ENCODE results near the gene GPHA2. TPM values are rescaled to one million over a fixed set of nuclear protein-coding genes. Genes with fewer than 3 reads are reported as not detected.
"Not testable (repeated sequence)": the region's sequence is repeated elsewhere in the genome, so short reads cannot be mapped to it uniquely, and the experiment has no call there.

The GPHA2 gene, protein sequence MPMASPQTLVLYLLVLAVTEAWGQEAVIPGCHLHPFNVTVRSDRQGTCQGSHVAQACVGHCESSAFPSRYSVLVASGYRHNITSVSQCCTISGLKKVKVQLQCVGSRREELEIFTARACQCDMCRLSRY
- total RNA-seq (2014; rRNA removed; shearing (Covaris generic)), result 0.53 TPM in 1 of 2 replicates, not detected in the other
- polyA plus RNA-seq (2015; cell fraction: cytosol; rRNA removed), result not detected in 2 replicates
- polyA plus RNA-seq (2015; cell fraction: nucleus; rRNA removed), result not detected in 2 replicates

DNA sequence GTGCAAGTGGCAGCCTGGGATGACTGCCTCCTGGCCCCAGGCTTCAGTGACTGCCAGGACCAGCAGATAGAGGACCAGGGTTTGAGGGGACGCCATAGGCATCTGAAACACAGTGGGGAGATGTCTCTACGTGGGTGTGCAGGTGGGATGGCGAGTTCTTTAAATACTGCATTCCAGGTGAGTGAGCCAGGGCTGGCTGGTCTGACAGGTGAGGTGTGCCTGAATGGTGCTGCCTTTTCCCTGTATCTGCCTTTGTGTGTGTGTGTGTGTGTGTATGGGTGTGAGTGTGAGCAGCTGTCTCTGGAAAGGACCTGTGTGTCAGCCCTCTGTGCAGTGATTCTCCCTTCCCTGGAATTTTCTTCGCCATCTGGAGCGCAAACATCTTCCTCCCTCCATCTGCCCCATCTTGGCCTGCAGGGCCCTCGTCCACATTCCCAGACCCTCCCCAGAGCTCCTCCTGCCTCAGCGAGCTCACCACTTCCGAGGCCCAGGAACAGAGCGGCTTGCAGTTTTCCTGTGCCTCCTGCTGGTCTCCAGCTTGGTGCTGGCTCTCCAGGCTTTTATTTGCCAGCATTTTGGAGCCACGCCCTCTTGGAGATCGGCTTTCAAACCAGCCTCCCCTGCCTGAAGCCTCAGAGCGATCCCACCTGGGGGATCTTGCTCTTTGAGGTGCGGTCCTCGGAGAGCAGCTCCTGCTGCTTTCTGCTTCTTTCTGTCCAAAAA, at the start of gene GPHA2:
Gene GPHA2, minus strand, starts transcription at position 535 of the 723 bp plus-strand sequence. Its CDS starts 433 bp downstream, at position 102.
- DNase-seq (ENCODE audit: low read depth), result no peak

DNA sequence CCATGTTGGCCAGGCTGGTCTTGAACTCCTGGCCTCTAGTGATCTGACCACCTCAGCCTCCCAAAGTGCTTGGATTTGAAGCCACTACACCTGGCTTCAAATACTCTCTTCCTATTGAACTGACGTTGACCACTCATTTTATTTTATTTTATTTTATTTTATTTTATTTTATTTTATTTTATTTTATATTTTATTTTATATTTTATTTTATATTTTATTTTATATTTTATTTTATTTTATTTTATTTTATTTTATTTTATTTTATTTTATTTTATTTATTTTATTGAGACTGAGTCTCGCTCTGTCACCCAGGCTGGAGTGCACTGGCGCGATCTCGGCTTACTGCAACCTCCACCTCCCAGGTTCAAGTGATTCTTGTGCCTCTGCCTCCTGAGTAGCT, 47.6 kb upstream of the GPHA2 start:
- not testable (repeated sequence) for DNase-seq (ENCODE audit: low read depth)

DNA sequence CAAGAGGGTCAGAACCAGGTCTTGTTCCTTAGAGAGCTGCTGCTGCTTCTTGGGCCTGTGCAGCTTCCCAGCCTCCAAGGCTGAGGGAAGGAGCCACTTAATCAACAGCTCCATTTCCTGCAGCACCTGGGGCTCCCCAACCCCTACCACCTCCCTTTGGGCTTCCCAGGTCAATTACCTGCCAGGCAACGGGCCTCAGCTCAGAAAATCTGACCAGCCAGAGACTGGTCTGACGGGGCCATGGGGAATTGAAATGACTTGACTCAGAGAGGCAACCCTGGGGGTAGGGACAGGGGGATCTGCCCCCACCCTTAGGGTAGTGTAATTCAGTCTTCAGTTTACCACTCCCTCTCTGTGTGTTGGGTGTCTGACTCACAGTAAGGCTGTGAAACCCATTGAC, 41.0 kb upstream of the GPHA2 start:
- DNase-seq (ENCODE audit: low read depth), result no peak

DNA sequence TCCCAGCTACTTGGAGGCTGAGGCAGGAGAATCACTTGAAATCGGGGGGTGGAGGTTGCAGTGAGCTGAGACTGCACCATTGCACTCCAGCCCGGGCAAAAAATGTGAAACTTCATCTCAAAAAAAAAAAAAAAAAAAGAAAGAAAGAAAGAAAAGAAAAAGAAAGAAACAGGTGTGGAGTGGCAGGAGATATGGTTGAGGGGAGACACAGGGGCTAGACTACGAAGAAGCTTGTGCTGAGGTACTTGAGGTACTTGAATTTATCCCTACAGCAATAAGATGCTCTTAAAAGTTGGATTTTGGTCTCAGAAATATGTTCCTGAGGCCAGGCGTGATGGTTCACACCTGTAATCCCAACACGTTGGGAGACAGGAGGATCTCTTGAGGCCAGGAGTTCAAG, 38.4 kb upstream of the GPHA2 start:
- DNase-seq (ENCODE audit: low read depth), result no peak

DNA sequence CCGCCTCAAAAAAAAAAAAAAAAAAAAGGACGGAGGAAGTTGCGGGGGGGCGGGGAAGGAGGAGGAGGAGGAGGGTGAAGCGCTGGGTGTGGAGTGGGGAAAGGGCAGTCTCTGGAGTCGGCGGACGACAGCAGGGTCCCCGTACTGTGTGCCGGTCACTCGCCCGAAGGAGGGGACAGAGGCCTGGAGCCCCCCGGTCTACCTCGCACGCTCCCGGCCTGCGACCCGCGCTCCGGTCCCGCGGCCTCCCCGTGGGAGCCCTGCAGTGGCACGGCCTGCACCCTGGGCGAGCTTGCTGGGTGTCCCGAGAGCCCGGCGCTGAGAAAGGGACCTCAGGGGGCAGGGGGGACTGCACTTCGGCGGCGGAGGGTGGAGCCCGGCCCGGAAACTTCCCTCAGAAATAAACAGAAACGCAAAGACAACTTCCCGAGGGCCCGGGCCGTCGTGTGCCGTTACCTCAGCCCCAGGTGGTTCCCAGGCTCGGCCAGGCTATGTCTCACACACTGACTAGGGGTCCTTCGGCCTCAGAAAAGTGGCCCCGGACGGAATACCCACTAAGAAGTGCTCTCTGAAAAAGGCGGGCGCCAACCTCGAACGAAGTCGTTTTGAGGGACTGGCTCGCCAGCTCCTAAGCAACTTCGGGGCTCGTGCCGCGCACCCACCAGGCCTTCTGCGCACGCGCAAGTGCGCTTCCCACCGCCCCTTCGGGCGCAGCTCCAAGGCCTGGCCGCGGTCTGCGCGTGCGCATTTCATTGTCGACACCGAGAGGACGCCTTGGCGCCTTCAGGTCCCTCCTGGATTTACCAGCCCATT, 35.9 kb upstream of the GPHA2 start, which contains the start of gene MAJIN:
Gene MAJIN, minus strand, starts transcription at position 688 of the 813 bp plus-strand sequence. CDS start 12,703 bp downstream, outside the sequence.
- DNase-seq (ENCODE audit: low read depth), result no peak

DNA sequence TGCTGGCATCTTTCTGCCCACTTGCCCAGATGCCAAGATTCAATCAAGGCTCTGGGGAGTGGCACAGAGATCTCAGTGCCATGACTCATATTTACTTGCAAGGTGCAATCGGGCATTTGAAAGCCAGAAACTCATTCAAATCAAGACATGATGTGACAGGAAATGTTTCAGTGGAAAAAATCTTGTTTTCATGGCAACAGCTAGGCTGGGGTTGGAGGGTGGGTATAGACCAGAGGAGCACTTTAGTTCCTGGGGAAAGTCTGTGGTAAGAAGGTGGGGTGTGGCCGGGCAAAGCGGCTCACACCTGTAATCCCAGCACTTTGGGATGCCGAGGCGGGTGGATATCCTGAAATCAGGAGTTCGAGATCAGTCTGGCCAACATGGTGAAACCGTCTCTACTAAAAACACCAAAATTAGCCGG, 35.0 kb upstream of the GPHA2 start:
- DNase-seq (ENCODE audit: low read depth), result peak; percentile 62

DNA sequence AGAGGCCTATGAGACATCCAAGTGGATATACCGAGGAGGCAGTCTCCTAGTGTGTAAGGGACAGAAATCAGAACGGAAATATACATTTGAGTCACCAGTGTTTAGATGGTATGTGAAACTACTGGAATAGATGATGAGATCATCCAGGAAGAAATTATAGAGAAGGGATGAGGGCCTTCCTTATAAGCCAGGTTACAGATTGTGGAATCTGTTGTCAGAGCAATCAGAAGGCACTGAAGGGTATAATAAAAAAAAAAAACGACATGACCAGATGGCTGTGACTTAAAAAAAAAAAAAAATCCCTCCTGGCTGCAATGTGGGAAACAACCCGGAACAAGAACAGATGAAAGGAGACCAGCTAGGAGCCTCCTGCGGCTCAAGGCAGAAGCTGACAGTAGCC, 33.5 kb upstream of the GPHA2 start:
- DNase-seq (ENCODE audit: low read depth), result peak; percentile 79

DNA sequence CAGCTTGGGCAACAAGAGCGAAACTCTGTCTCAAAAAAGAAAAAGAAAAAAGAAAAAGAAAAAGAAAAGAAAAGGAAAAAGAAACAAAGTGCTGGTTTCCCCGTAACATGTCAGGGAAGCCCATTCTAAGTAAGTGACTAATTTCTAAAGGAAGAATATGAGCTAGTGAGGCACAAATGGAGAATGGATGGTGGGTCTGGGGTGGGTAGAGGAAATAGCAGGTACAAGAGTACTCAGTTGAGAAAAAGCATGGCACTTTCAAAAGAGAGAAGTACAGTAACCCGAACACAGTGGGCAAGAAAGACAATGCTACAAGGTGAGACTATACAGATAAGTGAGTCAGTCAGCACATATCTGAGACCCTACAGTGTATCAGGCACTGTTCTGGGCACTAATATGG, 31.7 kb upstream of the GPHA2 start:
- no peak for DNase-seq (ENCODE audit: low read depth)

DNA sequence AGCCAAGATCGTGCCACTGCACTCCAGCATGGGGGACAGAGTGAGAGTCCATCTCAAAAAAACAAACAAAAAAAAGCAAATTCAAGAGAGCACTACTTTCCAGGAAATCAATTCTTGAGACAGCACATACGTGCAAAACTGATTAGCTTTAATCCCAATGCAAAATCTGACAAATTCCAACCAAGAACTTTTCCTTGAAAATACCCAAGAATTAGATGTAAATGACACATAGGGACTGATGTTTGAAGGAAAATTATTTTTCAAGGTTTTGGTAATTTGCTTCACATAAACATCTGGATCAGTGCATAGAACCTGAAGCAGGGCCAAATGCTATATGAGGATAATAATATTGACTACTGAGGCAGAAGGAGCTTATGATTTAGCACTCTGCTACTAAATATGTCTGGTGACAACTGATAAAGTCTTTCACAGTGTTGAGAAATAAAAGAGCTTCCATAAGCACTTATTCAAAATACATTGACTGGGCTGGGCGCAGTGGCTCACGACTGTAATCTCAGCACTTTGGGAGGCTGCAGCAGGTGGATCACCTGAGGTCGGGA, 27.5 kb upstream of the GPHA2 start:
- DNase-seq (ENCODE audit: low read depth), result no peak

DNA sequence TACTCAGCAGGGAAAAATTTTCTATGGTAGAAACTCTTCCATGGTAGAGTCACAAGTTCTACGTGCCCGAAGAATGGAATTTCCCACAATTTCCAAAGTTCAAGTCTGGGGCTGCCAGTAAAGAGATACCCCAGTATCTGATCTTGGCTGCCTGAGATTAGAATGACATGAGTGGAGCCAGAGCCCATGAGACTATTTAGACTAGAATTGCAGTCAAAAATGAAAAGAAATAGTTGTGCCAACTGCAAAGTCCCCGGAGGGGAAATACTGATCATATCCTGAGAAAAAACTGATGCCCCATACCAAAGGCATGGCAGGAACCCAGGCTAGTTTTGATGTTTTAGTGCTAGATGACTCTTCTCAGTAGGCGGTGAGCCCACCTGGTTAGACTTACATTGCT, 25.0 kb upstream of the GPHA2 start:
- DNase-seq (ENCODE audit: low read depth), result no peak

DNA sequence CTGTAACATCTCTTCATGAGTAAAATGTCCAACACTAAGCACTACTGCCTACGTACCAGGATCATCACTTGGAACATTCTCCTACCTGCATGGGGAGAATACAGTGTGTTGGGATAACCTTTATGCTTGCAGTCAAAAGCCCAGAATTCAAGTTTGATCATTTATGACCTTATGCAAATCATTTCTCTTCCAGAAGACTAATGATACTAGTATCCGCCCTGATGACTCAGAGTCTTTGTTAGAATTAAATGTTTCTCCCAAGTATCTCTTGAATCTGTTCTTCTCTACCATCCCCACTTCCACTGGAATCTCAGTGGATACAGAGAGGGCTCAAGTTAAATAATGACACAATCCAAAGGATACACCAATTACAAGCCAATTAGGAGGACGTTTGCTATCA, 23.8 kb upstream of the GPHA2 start:
- DNase-seq (ENCODE audit: low read depth), result peak; percentile 6

DNA sequence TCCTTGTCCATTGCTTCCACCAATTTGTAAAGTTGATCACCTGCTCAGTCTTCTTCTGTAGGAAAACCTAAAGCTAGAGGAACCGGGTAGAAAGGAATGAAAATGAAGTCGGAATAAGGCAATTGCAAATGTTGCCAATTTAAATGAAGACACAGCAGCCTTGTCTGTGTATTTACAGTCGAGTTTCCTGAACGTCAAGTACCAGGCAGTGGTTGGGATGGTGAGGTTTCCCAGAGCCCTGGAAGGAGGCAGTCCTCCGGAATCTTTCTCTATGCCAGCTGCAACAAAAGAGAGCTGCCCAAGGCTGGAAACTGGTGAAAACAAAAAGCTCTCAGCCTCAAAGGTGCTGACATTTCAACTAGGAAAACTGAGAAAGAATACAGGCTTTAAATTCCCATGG, 18.5 kb upstream of the GPHA2 start:
- DNase-seq (ENCODE audit: low read depth), result no peak

DNA sequence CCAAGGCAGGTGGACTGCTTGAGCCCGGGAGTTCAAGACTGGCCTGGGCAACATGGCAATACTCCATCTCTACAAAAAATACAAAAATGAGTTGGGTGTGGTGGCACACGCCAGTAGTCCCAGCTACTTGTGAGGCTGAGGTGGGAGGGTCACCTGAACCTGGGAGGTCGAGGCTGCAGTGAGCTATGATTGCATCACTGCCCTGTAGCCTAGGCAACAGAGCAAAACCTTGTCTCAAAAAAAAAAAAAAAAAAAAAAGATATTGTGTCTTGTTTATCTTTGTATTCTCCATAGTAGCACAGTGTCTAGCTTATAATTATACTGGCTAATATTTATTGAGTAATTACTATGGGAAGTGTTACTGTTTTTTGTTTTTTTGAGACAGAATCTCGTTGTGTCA, 15.8 kb upstream of the GPHA2 start:
- no peak for DNase-seq (ENCODE audit: low read depth)

DNA sequence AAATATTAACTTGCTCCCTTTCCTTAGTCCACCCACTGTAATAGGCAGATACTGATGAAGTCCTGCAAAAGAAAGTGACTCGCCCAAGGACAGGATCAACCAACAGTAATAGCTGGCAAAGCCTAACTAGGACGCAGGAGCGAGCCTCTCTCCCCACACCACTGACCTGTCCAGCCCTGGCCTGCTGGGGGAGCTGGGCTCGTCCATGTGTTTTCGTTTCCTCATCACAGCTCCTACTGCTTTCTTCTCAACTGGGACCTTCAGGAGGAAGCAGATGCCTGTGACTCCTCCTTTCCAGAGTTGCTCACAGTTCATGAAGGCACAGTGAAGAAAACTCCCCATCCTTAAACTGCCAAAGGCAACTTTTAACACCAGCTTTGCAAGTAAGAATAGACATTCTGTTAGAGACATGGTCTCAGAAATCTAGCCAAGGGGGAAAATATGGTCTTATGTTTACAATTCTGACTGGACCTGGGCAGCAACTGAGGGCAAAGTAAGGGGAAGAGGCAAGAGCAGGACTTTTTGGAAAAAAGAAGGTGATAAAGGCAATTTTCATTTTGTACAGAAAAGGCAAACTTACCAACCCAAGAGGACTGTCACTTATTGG, 11.6 kb upstream of the GPHA2 start:
- DNase-seq (ENCODE audit: low read depth), result no peak

DNA sequence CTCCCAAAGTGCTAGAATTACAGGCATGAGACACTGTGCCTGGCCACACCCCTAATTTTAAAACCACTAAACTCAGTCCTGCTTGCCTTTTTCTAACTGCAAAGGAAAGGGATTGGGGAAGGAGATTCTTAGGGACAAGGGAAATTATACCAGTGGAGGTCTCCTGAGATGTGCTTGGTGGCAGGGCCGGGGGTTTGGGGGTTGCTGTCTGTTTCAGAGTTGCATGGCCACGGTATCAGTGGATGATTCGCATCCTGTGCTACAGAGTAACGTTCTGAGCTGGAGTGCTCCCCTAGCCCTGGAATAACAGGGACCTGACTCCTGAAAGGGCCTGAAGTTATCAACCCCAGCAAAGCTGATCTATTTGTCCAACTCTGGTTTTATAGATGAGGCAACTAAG, 846 bp upstream of the GPHA2 start:
- no peak for DNase-seq (ENCODE audit: low read depth)

DNA sequence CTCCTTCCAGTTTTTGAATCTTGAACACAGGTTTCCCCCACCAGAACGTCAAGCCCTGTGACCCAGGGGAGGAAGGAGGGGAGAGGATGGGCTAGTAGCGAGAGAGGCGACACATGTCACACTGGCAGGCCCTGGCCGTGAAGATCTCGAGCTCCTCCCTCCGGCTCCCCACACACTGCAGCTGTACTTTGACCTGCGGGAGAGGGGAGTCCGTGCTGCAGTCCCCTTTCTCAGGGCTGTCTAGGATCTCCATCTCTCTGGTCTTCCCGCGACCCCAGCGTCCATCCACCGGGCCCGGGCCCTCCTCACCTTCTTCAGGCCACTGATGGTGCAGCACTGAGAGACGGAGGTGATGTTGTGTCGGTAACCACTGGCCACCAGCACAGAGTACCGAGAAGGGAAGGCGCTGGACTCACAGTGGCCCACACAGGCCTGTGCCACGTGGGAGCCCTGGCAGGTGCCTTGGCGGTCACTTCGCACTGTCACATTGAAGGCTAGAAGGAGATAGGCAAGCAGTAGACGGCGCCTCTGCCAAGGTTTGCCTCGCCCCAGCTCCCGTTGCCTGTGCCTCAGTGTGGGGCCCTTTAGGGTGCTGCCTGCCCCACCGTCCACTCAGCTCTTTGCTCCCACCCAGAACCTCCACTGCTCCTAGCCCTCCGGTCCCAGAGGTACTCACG, 873 bp downstream of the GPHA2 start:
- DNase-seq (ENCODE audit: low read depth), result no peak

DNA sequence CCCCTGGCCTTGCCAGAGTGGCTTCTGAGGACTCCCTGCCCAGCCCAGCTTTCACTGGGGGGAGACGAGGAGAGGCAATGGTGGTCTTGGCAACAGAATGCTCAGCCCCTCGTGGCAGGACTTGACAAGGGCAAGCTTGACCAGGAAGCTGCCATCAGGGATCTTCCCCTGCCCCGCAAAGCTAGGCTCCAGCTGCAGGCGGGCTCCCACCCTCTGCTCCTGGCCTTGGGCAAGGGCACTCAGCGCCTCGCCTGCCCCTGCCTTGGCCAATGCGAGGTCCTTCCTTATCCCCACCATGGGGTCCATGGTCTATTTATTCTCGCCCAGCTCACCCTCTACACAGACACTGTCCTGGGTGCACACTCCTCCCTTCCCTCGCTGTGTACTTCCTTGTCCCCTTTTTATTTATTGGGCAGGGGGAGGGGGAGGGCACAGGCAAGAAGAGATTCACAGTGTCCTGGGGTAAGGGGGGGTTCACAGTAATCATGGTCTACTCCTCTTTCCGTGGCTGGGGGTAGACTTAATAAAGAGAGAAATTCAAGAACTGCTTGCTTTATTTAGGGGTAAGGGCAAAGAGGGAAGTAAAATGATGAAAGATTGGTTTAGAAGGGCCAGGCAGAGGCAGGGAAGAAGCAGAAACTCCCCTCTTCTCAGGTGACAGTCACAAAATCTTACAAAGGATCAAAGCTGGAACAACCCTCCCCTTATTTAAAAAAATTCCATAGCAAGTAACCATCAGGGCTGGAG, 1.6 kb downstream of the GPHA2 start:
- DNase-seq (ENCODE audit: low read depth), result no peak

DNA sequence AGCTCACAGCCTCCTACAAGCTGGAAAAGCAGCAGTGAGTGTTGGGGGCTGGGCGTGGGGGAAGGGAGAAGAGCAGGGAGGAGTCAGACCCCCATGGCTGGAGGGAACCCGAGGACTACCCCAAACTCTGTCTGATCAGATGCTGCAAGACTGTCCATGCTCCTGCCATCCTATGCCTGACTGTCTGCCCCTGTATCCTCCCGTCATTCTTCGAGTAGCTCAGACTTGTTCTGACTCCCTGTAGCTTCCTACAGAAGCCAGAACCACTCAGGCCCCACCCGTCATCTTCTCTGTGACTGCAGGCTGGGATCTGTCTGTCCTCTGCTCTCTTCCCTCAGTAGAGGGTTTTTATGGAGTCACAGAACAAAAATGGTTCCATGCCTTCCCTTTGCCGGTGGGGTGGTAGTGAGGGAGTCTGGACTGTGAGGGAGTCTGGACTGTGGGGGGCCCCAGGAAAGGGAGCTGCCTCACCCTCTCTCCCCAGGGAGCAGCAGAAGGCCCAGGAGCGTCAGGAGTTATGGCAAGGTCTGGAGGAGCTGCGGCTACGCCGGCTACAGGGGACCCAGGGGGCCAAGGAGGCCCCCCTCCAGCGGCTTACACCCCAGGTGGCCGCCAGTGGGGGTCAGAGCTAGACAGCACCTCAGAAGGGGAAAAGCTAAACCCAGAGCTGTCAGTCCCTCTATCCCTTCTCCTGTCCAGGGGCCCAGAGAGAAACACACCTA, 2.3 kb downstream of the GPHA2 start:
- no peak for DNase-seq (ENCODE audit: low read depth)

DNA sequence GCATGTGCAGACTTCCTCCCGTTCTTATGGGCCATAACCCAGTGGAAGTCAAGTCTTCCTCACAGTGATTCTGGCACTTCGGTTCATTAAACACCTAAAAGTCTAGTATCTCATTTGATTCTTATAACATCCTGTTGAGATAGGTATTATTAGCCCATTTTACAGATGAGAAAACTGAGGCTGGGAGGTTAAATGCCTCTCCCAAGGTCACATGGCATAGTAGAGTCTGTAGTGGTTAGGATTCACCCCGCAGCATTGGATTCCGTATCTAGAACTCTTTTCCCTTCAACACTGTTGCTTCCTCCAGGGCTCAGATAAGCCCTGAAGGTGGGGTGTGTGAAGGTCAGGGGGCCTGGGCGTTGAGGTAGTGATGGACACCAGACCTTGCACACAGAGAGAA, 3.4 kb downstream of the GPHA2 start:
- DNase-seq (ENCODE audit: low read depth), result no peak
